GM18499 (cell line): ENCODE data around the gene MYH1.

Experiments
- ATAC-seq: cut with Tn5 transposase; IDR thresholded peaks from one replicate; pipeline ENCODE4 v1.9.1; 2021; ENCODE audit warnings: moderate number of reproducible peaks; ENCODE audit not compliant: insufficient read depth, unreplicated experiment

MYH1 gene

GRCh38 chr17:10492004-10492403, 26.3 kb downstream of the MYH1 start:
- ATAC-seq = no peak

GRCh38 chr17:10482252-10482651, 36.1 kb downstream of the MYH1 start:
- ATAC-seq = no peak

GRCh38 chr17:10477701-10478100, 40.6 kb downstream of the MYH1 start:
- ATAC-seq = no peak

- no peak for ATAC-seq
These were observed 43.8 kb downstream of the MYH1 start for GRCh38 chr17:10474536-10474935.

GRCh38 chr17:10471858-10472257, 46.5 kb downstream of the MYH1 start:
- no peak for ATAC-seq

GRCh38 chr17:10469459-10469858, 48.9 kb downstream of the MYH1 start, which contains the start of gene MYH4:
Gene MYH4 (minus strand): TSS chr17:10469559. CDS start chr17:10466745, 2,814 bp downstream.
- ATAC-seq = no peak

- ATAC-seq = no peak
These were observed 54.9 kb downstream of the MYH1 start for GRCh38 chr17:10463402-10463801.

GRCh38 chr17:10460062-10460461, 58.3 kb downstream of the MYH1 start:
- no peak for ATAC-seq

- no peak for ATAC-seq
These were observed 59.6 kb downstream of the MYH1 start for GRCh38 chr17:10458701-10459100.

GRCh38 chr17:10457952-10458351, 60.4 kb downstream of the MYH1 start:
- no peak for ATAC-seq

- no peak for ATAC-seq
These were observed 71.1 kb downstream of the MYH1 start for GRCh38 chr17:10447026-10447931.
